ENCODE results near the gene AP1B1.
A peak's percentile ranks its signal among the peaks of the same experiment; 100 is the strongest.

GRCh38 chr22:29316141-29316828 is 72.1 kb downstream of the AP1B1 start:
- TF ChIP-seq EZH2 (IDR thresholded peaks at IDR 0.05; ENCODE audit: low read length, missing control alignments) (peak; percentile 72), CTCF (conservative IDR thresholded peaks at IDR 0.05 in 1 of 2, IDR thresholded peaks at IDR 0.05 in 1 of 2; ENCODE audit: low read depth in 1 of 2, low read length in 2 of 2) (no peak)
